Left cardiac atrium (tissue), 4 donors: ENCODE data around the gene CTAGE6. TPM values are rescaled to one million over a fixed set of nuclear protein-coding genes. Genes with fewer than 3 reads are reported as not detected.
"Not testable (repeated sequence)": the region's sequence is repeated elsewhere in the genome, so short reads cannot be mapped to it uniquely, and the experiment has no call there.

Experiments used
- ATAC-seq, 2 donors: fragments of 200-7000 bp; cut with Tn5 transposase; one replicate each; pipeline ENCODE4 v1.9.1; 2020; ENCODE audit warnings: mild to moderate bottlenecking in 2 of 2, moderate library complexity in 2 of 2
- DNase-seq: peaks from one replicate; pipeline ENCODE4 v3.0.0-alpha.2; 2020
- intact Hi-C, 2 donors: fragments of 100-400 bp; cut with DNase I; formaldehyde crosslinking; loops; one replicate each; pipeline versions ENCODE4 v1.14.1 to v1.15.1; 2022 to 2023
- long read RNA-seq: library from polyadenylated mRNA; unstranded; transcript quantifications from one replicate; pipeline ENCODE4 v2.0.0, GENCODE V29; 2021
- total RNA-seq, 2 donors: library from RNA; stranded (reverse); fragmentation: NEBNext Ultra II Directional; extraction: Animal tissue kit (Norgen Biotek cat#: 25700); gene quantifications; one replicate each; pipeline ENCODE4 v1.2.1, GENCODE V29; 2021
- donor health status: DM: no; HTN: yes; CAD: no.
- donor health status: DM: no; HTN: yes; CAD: no; lungs with severe emphysema.
- donor health status: DM: yes; HTN: yes; CAD: no.
- donor health status: Dilated cardiomyopathy.

CTAGE6 gene, protein sequence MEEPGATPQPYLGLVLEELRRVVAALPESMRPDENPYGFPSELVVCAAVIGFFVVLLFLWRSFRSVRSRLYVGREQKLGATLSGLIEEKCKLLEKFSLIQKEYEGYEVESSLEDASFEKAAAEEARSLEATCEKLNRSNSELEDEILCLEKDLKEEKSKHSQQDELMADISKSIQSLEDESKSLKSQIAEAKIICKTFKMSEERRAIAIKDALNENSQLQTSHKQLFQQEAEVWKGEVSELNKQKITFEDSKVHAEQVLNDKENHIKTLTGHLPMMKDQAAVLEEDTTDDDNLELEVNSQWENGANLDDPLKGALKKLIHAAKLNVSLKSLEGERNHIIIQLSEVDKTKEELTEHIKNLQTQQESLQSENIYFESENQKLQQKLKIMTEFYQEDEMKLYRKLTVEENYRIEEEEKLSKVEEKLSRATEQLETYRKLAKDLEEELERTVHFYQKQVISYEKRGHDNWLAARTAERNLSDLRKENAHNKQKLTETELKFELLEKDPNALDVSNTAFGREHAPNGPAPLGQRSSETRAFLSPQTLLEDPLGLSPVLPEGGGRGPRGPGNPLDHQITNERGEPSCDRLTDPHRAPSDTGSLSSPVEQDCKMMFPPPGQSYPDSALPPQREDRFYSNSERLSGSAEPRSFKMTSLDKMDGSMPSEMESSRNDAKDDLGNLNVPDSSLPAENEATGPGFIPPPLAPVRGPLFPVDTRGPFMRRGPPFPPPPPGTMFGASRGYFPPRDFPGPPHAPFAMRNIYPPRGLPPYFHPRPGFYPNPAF
- total RNA-seq: under 1 TPM; 0.12 to 0.21 TPM
- long read RNA-seq: 0 reads

DNA sequence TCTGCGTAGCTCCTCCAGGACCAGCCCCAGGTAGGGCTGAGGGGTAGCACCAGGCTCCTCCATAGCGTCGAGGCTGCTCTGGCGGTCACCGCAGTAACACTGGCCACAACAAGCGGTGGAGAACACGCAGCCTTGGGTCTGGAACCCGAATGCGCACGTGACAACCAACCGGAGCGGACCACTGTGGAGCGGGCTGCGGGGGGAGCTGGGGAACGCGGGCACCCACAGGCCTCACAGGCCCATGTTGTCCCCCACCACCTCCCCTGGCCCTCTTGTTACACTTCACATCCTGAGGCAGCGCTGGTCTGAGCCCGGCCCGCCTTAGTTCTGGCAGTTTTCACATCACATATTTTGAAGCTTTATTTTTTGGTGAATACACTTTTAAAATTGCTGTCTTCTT lies at the start of gene CTAGE6:
Gene CTAGE6, minus strand, starts transcription at position 101 of the 400 bp plus-strand sequence. Its CDS starts 38 bp downstream, at position 63.
- ATAC-seq, intact Hi-C loops, DNase-seq: not testable (repeated sequence)

DNA sequence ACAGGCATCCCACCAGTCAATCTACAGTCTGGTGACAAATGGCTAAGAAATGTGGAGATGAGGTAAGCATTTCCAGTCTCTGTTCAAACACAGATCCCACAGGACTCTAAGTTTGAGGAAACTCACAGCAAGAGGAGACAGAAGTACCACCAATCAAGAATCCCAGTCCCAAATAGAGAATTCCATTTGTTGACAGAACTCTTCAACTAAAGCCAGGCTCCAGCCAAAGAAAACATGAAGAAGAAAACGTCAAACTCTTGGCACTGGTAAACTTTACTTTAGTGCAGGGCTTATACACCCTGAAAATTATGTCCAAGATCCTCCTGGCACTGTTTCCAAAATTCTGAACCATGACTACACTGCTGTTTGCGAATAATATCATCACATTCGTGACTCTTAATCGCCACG lies 49.2 kb upstream of the CTAGE6 start:
- DNase-seq, intact Hi-C loops: not testable (repeated sequence)
- peak; percentile 94 to 99 for ATAC-seq

DNA sequence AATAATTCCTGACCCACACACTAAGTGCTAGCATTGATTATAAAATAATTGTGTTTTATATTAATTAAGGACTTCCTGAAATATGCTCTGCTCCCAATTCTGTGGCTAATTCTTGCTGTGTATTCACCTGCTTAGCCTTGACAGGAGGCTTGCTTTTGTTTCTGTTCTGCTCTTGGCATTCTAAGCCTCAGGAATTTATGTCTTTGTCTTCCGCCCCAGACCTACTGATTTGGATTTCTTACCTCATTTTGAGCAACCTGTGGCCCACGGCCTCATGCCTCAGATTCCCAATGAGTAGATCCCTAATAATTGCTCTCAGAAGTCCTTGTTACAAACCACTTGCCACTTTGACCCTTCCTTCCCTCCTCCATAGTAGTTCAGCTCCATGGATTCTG lies 40.4 kb upstream of the CTAGE6 start:
- ATAC-seq, DNase-seq, intact Hi-C loops: not testable (repeated sequence)

DNA sequence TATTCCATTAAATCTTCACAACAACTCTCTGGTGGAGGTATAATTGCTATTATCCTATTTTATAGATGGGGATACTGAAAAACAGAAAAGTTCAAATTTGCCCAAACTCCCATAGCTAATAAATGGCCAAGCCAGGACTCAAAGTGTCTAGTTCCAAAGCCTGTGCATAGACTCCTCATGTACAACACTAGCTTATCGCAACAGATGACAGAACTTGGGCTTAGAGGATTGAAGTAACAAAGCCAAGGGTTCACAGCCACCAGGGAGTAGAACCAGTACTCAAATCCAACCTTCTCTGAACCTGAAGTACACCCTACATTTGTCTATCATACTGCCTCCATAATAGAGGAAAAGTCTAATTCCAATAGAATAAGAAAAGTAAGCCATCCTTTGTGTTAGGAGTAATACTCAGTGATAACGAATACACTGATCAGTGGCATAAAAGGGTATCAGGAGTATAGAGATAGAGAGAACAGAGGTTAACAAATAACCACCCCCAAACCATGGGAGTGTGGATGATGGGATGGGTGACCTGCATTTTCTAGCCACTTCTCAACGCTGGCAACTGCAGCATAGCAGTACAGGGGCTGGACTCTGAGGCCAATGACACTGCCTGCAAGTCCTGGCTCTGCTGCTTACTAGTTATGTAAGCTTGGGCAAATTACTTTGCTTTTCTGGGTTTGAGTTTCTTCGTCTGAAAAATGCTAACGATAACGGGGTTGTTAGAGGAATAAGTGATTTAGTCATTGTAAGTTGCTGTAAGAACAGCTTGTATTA lies 39.8 kb upstream of the CTAGE6 start:
- intact Hi-C loops: not testable (repeated sequence)
- peak; percentile 33 for DNase-seq
- ATAC-seq: peak; percentile 73 to 88

DNA sequence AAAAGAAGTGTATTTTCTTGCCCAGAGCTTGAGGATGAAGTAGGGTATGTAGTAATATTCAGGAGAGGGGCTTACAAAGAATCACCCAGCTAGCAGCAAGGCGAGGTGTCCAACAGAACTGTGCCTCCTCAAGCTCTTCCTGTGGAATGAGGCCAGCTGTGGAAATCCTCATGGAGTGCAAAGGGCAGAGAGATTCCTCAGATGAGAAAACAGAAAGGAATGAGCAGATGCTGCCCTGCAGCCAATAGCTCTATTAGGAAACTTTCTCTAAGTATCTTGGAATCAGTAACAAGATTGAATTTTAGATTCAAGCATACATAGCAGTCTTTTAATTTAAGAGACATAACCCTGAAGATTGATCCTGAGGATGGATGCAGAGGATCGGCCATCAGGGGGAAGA lies 38.2 kb upstream of the CTAGE6 start:
- peak; percentile 49 to 64 for ATAC-seq
- DNase-seq, intact Hi-C loops: not testable (repeated sequence)

DNA sequence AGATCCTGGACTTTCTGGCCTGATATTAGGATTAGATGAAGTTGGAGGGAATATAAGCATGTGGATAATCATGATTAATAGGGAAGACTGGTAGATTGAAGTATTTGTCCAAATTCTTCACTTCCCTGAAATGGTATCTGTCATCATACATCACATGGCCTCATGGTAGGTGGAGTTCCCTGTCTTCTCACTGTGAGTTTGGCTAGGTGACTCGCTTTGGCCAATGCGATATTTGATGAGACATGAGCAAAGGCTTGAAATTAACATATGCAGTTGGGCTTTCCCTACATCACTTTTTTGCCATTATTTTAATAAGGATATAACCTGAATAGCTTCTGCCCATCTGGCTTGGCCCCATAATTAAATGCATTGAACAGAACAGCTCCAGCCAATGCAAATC lies 35.1 kb upstream of the CTAGE6 start:
- DNase-seq, ATAC-seq, intact Hi-C loops: not testable (repeated sequence)

DNA sequence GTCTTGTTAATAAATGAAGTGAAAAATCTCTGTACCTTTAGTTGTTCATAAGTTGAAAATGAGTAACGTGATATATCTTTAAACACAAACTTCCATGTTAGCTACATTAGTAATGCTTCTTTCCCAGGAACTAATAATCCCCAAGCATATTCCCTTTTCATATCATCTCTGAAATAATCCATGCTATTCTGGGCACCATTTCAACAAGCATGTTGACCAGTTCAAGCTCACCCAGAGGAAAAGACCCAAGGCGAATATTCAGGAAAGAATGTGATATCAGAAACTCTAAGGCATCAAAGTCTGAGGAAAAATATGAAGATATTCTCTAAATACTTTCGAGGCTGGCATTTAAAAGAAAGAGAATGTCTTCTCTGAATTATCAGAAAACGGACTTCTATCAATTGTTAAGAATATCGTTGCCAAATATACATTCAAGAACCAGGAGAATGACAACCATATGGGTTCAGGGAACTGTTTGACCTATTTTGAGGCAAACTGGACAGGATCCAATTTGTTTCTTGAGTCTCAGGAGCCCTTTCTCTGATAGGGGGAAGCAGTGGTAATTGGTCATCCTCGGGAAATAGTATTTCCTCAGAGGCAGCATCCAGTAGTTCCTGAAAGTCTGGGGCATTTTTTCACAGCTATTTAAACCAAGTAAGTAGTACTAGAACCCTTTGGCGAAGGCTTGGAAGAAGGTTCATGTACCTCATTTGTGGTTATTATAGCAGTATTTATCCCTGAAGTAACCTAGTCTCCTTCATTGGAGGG lies 28.1 kb upstream of the CTAGE6 start:
- DNase-seq, intact Hi-C loops: not testable (repeated sequence)
- ATAC-seq: peak in 1 of 2 donors; percentile 41

DNA sequence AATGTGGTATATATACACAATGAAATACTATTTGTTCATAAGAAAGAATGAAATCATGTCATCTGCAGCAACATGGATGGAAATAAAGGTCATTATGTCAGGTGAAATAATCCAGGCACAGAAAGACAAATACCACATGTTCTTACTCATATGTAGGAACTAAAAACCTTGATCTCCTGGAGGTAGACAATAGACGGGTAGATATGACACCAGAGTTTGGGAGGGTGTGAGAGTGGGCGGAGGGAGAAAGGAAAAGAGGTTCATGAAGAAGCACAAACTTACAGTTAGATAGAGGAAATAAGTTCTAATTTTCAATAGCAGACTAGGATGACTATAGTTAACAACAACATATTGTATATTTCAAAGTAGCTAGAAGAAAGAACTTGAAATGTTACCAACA lies 22.1 kb upstream of the CTAGE6 start:
- DNase-seq, intact Hi-C loops, ATAC-seq: not testable (repeated sequence)

DNA sequence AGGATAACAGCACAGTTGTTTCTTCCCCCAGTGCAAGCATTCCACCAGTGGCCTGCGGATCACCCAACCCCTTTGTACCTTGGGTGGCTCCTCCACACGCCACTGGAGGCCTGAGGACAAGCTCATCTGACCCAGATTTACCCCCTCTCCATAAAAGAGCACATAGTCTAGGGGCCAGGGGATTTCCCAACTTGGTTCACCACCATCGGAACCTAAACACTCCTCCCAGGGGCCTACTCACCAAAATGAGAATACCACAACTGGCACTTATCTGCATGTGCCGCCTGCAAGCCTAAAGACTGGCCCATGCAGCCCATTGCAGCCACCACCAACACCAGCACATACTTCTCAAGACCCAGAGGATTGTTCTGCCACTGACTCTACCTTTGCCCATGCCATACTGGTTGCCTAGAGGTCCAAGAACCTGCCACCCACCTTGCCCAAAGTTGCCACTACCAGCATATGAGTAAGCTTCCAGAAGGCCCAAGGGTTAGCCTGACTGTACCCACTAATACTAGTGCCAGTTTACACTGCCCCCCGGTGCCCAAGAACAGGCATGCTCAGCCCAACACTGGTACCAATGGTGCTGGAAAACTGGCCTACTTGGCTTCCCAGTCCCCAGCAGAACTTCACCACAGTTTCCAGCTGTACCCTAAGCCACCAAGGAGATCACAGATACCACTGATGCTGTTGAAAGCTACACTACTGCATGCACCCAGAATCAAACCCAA lies 15.4 kb upstream of the CTAGE6 start:
- ATAC-seq, intact Hi-C loops, DNase-seq: not testable (repeated sequence)

DNA sequence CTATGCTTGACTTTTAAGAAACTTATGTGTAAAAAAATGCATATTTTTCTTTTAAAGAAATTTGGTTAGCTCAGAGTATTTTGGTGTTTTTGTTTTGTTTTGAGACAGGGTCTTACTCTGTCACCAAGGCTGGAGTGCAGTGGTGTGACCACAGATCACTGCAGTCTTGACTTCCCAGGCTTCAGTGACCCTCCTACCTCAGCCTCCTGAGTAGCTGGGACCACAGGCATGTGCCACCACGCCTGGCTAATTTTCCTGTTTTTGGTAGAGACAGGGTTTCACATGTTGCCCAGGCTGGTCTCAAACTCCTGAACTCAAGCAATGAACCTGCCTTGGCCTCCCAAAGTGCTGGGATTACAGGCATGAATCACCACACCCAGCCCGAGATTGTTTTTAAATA lies 10.0 kb upstream of the CTAGE6 start:
- ATAC-seq, DNase-seq, intact Hi-C loops: not testable (repeated sequence)

DNA sequence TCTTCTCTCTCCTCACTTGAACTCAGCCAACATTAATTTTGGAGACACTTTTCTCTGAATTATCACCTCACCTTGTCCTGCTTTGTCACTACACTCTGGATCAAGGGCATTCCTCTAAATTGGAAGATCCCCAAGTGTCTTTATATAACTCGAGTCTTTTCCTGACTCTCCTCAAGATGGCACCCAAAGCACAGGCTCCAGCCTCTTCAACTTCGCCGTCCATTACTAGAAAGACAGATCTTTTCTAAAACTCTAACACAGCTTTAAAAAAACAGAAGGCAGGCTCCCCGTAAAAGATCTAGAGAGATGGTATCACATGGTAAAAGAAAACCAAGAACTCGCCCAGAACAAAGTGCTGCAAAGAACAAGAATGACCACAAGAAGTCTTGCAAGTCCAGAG lies 8.2 kb upstream of the CTAGE6 start:
- ATAC-seq: peak; percentile 83 to 87
- intact Hi-C loops, DNase-seq: not testable (repeated sequence)

DNA sequence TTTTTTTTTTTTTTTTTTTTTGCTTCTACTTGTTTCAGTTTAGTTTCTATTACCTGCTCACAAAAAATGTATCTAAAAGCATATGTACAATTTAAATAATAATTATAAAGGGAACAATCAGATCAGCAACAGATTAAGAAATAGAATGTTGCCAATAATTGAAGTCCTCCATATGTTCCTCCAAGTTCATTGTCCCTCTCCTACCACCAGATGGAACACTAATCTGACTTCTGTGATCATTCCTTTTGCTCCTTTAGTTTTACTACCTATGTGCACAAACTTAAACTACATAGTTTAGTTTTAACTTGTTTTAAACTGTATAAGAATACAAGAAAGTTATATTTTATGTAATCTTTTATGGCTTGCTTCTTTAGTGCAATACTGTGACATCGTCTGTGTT lies 5.6 kb upstream of the CTAGE6 start:
- DNase-seq, ATAC-seq, intact Hi-C loops: not testable (repeated sequence)

DNA sequence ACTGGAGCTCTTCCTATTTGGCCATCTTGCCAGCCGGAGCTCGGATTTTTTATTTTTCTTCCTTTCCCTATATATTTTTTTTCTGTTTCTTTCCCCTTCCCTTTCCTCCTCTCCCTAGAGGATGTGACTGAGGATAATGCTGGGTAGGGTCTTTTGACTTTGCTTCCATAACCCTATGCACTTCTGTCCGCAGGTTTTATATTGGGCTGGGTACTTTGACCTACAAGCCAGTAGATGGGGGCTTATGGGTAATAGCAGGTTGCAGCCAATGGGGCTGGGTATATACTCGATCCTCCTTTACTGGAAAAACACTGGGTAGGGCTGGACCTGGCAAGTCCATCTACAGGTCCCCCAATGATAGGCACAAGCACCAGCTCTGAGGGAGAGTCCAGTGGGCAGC lies 12.2 kb downstream of the CTAGE6 start:
- DNase-seq, ATAC-seq, intact Hi-C loops: not testable (repeated sequence)

DNA sequence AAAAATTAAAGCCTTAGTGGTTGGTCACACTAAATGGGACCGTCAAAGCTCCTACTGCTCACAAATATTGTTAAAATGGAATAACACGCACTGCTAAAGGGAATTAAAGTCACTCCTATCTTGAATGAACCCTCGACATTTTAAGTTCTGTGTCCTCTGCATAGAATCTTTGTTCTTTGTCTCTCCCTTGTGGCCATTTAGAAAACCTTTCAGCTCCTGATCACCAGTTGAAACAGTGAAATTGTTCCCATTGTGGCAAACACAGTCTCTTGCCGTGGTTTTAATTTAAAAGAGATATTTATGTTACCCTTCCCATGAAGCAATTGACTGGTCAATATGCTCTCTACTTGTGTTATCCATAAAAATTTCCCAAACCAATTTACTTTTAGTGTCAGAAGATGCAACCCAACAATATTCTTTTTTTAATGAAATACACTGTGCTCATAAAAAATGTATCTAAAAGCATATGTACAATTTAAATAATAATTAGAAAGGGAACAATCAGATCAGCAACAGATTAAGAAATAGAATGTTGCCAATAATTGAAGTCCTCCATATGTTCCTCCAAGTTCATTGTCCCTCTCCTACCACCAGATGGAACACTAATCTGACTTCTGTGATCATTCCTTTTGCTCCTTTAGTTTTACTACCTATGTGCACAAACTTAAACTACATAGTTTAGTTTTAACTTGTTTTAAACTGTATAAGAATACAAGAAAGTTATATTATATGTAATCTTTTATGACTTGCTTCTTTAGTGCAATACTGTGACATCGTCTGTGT lies 20.3 kb downstream of the CTAGE6 start:
- DNase-seq, intact Hi-C loops: not testable (repeated sequence)
- ATAC-seq: peak; percentile 43 to 47

DNA sequence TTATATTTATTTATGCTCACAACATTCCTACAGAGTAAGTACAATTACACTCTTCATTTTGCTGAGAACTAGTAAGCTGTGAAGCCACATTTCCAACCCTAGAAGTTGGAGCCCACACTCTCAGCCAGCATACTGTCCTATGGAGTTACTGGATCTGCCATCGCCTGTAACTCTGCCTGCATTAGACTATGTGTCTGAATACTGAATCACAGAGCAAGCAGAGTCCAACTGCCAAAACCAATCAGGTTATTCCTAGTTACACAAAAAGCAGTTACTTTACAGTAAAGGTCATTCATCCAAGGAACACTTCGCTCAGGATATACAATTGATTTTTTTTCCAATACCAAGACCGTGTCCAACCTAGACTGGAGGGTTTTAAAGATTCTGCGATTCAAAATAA lies 21.5 kb downstream of the CTAGE6 start:
- ATAC-seq: no peak
- no peak for DNase-seq
- intact Hi-C loops: no loop called here

DNA sequence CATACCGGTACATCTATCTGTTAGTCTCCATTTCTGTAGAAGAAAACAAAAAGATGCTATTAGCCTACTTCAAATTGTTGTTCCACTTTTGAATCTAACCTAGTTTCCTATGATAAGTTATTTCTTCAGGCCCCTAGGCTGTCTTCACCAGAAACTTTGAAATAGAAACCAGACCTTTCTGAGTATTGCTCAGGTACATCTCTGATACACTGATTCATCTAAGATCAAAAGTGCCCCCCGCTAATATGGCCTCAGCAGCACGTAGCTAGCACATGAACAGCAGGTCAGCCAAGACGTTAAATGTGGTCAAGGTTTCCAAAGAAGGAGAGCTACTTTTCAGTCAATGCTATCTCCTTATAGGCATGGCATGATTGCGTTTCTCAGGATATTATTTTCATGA lies 23.6 kb downstream of the CTAGE6 start:
- no peak for DNase-seq
- ATAC-seq: no peak
- intact Hi-C loops: no loop called here

DNA sequence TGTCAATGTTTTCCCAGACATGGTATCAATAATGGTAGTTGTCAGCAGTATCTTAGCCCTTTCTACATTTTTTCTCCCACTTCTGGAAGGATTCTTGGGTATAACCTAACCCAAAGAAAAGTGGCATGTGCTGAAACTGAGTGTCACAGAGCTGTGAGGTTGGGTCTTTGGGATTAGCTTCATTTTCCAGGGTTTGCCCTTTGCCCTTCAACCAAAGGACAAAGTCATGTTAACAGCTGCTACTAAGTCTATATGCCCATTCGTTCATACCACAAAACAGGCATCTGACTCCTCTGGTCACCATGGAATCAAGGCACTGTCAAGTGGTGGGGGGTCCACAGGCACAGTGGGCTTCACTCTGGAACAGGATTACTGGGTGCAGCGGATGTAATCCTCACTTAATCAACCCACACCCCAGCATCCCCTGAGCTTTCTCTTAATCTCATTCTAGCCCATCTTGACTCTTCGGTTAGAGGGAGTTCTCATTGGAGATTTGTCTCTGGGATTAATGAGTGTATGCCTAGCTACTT lies 29.1 kb downstream of the CTAGE6 start:
- ATAC-seq (no peak), DNase-seq (no peak)
- intact Hi-C loops: no loop called here
